Hematopoietic multipotent progenitor cell treated with erythropoietin and hydrocortisone succinate and interleukin-3 and kit ligand, for 8 days (in vitro differentiated cells): ENCODE measurements around the gene CDHR3.
"Not testable (repeated sequence)": the region's sequence is repeated elsewhere in the genome, so short reads cannot be mapped to it uniquely, and the experiment has no call there.

Experiments used
- DNase-seq: peaks from one replicate; pipeline ENCODE4 v3.0.0-alpha.2; 2015

Gene CDHR3

GRCh38 chr7:105962353-105962752 lies 711 bp upstream of the CDHR3 start:
- DNase-seq: no peak

GRCh38 chr7:105971845-105972244 lies 8.8 kb downstream of the CDHR3 start:
- no peak for DNase-seq

- no peak for DNase-seq
Observed at GRCh38 chr7:105972276-105972675, 9.2 kb downstream of the CDHR3 start.

GRCh38 chr7:105974471-105974870 lies 11.4 kb downstream of the CDHR3 start:
- no peak for DNase-seq

GRCh38 chr7:105975770-105976417 lies 12.8 kb downstream of the CDHR3 start:
- no peak for DNase-seq

- no peak for DNase-seq
Observed at GRCh38 chr7:105976868-105977267, 13.8 kb downstream of the CDHR3 start.

GRCh38 chr7:105978035-105978434 lies 15.0 kb downstream of the CDHR3 start:
- DNase-seq: no peak

- no peak for DNase-seq
Observed at GRCh38 chr7:105978974-105979373, 15.9 kb downstream of the CDHR3 start.

- DNase-seq: no peak
Observed at GRCh38 chr7:105979405-105979804, 16.3 kb downstream of the CDHR3 start.

GRCh38 chr7:105980645-105981396 lies 17.8 kb downstream of the CDHR3 start:
- DNase-seq: no peak

GRCh38 chr7:105982388-105982787 lies 19.3 kb downstream of the CDHR3 start:
- no peak for DNase-seq

GRCh38 chr7:105984808-105985207 lies 21.7 kb downstream of the CDHR3 start:
- not testable (repeated sequence) for DNase-seq

- DNase-seq: no peak
Observed at GRCh38 chr7:105985229-105985628, 22.2 kb downstream of the CDHR3 start.

GRCh38 chr7:105985672-105986215 lies 22.7 kb downstream of the CDHR3 start:
- no peak for DNase-seq

GRCh38 chr7:105987046-105987445 lies 24.0 kb downstream of the CDHR3 start:
- DNase-seq: no peak

GRCh38 chr7:105988276-105988675 lies 25.2 kb downstream of the CDHR3 start:
- DNase-seq: no peak

- no peak for DNase-seq
Observed at GRCh38 chr7:105989191-105989590, 26.1 kb downstream of the CDHR3 start.

- DNase-seq: no peak
Observed at GRCh38 chr7:105989686-105990085, 26.6 kb downstream of the CDHR3 start.

- DNase-seq: no peak
Observed at GRCh38 chr7:105990141-105990540, 27.1 kb downstream of the CDHR3 start.

- DNase-seq: no peak
Observed at GRCh38 chr7:105990727-105991453, 27.8 kb downstream of the CDHR3 start.

- DNase-seq: no peak
Observed at GRCh38 chr7:105992905-105993304, 29.8 kb downstream of the CDHR3 start.

GRCh38 chr7:105996860-105997737 lies 34.0 kb downstream of the CDHR3 start:
- no peak for DNase-seq

GRCh38 chr7:105999256-105999655 lies 36.2 kb downstream of the CDHR3 start:
- no peak for DNase-seq
